Prostate gland (tissue), 2 donors: ENCODE measurements around the gene ANGEL2.

ENCODE experiments used
- POLR2AphosphoS5 ChIP-seq: sonication (generic); formaldehyde crosslinking; IDR thresholded peaks from one replicate; pipeline ENCODE4 v1.6.1; 2017; ENCODE audit warnings: antibody characterized with exemption
- TF ChIP-seq, protein P1 (sequence below), 4 experiments: fragments of 200-600 bp in 2 of 4; fragments of 450-650 bp in 2 of 4; sonication (generic) in 2 of 4; IDR thresholded peaks; 1 replicate in 3 of 4; 2 replicates in 1 of 4; pipeline ENCODE4 v1.5.1; 2016 to 2019; ENCODE audit warnings: antibody characterized with exemption in 4 of 4, mild to moderate bottlenecking in 2 of 4, moderate library complexity in 2 of 4

DNA sequence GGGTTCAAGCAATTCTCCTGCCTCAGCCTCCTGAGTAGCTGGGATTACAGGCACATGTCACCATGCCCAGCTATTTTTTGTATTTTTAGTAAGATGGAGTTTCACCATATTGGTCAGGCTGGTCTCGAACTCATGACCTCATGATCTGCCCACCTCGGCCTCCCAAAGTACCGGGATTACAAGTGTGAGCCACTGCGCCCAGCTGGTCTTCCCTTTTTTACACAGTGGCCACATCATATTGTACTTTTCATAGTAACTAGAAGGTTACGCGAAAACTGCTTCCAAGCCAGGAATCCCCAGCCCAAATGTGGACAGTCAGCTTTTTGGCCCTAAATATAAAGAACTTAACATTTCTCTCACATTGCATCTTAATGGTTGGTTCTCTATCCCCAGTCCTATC is 61.2 kb downstream of the ANGEL2 start:
- TF ChIP-seq, protein P1, sequence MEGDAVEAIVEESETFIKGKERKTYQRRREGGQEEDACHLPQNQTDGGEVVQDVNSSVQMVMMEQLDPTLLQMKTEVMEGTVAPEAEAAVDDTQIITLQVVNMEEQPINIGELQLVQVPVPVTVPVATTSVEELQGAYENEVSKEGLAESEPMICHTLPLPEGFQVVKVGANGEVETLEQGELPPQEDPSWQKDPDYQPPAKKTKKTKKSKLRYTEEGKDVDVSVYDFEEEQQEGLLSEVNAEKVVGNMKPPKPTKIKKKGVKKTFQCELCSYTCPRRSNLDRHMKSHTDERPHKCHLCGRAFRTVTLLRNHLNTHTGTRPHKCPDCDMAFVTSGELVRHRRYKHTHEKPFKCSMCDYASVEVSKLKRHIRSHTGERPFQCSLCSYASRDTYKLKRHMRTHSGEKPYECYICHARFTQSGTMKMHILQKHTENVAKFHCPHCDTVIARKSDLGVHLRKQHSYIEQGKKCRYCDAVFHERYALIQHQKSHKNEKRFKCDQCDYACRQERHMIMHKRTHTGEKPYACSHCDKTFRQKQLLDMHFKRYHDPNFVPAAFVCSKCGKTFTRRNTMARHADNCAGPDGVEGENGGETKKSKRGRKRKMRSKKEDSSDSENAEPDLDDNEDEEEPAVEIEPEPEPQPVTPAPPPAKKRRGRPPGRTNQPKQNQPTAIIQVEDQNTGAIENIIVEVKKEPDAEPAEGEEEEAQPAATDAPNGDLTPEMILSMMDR (IDR thresholded peaks at IDR 0.05) = no peak
- no peak for TF ChIP-seq POLR2AphosphoS5
